Measurements from ENCODE around the gene SOCS7.

The SOCS7 gene

GRCh38 chr17:38425744-38426143 is 74.1 kb downstream of the SOCS7 start:
- Histone ChIP-seq H3K4me3 (ENCODE audit: low read depth in 1 of 2, low read length in 2 of 2) (no peak overlapping the region), H3K27me3 (ENCODE audit: low read depth, low read length) (no peaks in the 10 kb centered on the region), H3K4me1 (ENCODE audit: control insufficient read depth in 1 of 2, insufficient read depth in 2 of 2, low read length in 2 of 2) (peaks cover 5 to 43% of the 10 kb centered on the region in 2 donors), H3K27ac (ENCODE audit: low read length) (peak overlapping the region; percentile 3), H3K36me3 (ENCODE audit: control insufficient read depth in 1 of 2, insufficient read depth in 2 of 2, low read length in 2 of 2) (no peaks in the 10 kb centered on the region), H3K9me3 (ENCODE audit: control insufficient read depth in 1 of 2, low read length in 2 of 2) (no peaks in the 10 kb centered on the region)

- H3K36me3 ChIP-seq (ENCODE audit: control insufficient read depth in 1 of 2, insufficient read depth in 2 of 2, low read length in 2 of 2), result no peaks in the 10 kb centered on the region
- H3K9me3 ChIP-seq (ENCODE audit: control insufficient read depth in 1 of 2, low read length in 2 of 2), result no peaks in the 10 kb centered on the region
- no peaks in the 10 kb centered on the region for H3K27me3 ChIP-seq (ENCODE audit: low read depth, low read length)
- no peak overlapping the region for H3K4me3 ChIP-seq (ENCODE audit: low read depth in 1 of 2, low read length in 2 of 2)
- H3K4me1 ChIP-seq (ENCODE audit: control insufficient read depth in 1 of 2, insufficient read depth in 2 of 2, low read length in 2 of 2), result peaks cover 0 to 43% of the 10 kb centered on the region in 2 donors
- peak overlapping the region; percentile 76 for H3K27ac ChIP-seq (ENCODE audit: low read length)
Measured at GRCh38 chr17:38426441-38426840, 74.8 kb downstream of the SOCS7 start.

DNA sequence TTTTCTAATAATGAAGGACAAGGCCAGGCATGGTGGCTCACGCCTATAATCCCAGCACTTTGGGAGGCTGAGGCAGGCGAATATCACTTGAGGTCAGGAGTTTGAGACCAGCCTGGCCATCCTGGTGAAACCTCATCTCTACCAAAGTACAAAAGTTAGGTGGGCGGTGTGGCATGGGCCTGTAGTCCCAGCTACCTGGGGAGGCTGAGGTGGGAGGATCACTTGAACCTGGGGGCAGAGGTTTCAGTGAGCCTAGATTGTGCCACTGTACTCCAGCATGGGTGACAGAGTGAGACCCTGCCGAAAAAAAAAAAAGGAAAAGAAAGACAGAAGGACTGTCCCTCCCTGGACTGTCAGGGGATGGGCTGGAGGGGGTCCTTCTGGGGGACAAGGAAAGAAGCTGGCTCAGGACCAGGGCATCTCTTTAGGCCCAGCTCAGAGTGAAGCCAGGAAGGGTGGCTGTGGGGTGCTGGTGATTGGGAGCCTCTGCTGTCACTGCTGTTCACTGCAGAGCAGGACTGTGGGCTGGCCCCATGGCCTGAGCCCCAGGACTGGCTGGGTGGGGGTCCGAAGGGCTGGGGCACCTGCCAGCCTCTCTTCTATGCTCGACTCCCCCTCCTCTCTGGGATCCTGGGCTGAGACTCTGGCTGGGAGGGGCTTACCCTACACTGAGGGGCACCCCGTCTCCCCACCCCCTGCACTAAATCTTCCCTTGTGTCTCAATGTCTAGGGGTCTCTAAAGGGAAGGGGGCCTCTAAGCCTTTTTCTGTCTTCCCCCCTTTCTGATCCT is 75.7 kb downstream of the SOCS7 start:
- Histone ChIP-seq H3K4me1 (ENCODE audit: control insufficient read depth in 1 of 2, insufficient read depth in 2 of 2, low read length in 2 of 2) (peaks cover 0 to 34% of the 10 kb centered on the region in 2 donors), H3K4me3 (ENCODE audit: low read depth in 1 of 2, low read length in 2 of 2) (peak overlapping the region; percentile 76 to 92), H3K36me3 (ENCODE audit: control insufficient read depth in 1 of 2, insufficient read depth in 2 of 2, low read length in 2 of 2) (no peaks in the 10 kb centered on the region)

GRCh38 chr17:38428112-38428642 is 76.5 kb downstream of the SOCS7 start, which contains the start of gene ARHGAP23:
ARHGAP23 (plus strand) TSS chr17:38428464; CDS start chr17:38428486, 22 bp downstream.
- Histone ChIP-seq H3K27ac (ENCODE audit: low read length) (peak within 1 kb of the TSS; percentile 73), H3K4me3 (ENCODE audit: low read depth in 1 of 2, low read length in 2 of 2) (peak within 1 kb of the TSS; percentile 76 to 92), H3K36me3 (ENCODE audit: control insufficient read depth in 1 of 2, insufficient read depth in 2 of 2, low read length in 2 of 2) (no peaks in the 10 kb centered on the region), H3K27me3 (ENCODE audit: low read depth, low read length) (no peaks in the 10 kb centered on the region), H3K9me3 (ENCODE audit: control insufficient read depth in 1 of 2, low read length in 2 of 2) (no peaks in the 10 kb centered on the region), H3K4me1 (ENCODE audit: control insufficient read depth in 1 of 2, insufficient read depth in 2 of 2, low read length in 2 of 2) (peaks cover 0 to 33% of the 10 kb centered on the region in 2 donors)

More for the DNA sequence above, 75.7 kb downstream of the SOCS7 start:
- Histone ChIP-seq H3K9me3 (ENCODE audit: control insufficient read depth in 1 of 2, low read length in 2 of 2) (no peaks in the 10 kb centered on the region), H3K27me3 (ENCODE audit: low read depth, low read length) (no peaks in the 10 kb centered on the region), H3K27ac (ENCODE audit: low read length) (peak overlapping the region; percentile 76)

DNA sequence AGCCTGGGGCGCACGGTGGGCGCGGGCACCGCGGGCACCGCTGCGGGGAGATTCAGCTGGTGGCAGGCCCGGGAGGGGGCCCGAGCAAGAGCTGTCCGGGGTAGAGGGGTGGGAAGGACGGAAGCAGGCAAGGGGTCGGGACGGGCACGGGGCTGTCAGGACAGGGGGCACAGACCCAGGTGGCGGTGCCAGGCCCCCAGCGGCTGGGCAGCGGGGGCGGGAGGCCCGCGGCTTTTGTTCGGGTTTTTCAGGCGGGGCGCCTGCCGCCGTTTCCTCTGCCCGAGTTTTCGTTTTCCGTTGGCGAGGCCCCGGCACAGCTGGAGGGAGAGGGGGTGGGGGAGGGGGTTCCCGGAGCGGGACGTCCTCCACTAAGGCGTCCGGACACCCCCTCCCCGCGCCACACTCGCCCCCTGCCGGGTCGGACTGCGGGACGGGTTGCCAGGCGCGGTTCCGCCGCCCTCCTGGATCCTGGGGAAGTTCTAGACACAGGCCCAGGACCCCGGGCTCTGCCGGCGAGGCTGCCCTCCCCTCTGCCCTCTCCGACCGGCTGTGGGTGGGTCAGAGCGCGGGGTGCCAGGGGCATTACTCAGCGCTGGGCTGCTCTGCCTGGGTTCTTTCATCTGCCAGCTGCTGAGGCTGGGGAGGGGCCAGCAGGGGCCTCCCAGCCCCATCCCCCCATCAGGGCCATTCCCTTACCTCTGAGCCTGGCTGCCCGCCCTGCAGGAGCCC is 77.2 kb downstream of the SOCS7 start:
- peak overlapping the region; percentile 61 to 92 for H3K4me3 ChIP-seq (ENCODE audit: low read depth in 1 of 2, low read length in 2 of 2)
- H3K36me3 ChIP-seq (ENCODE audit: control insufficient read depth in 1 of 2, insufficient read depth in 2 of 2, low read length in 2 of 2), result no peaks in the 10 kb centered on the region
- no peaks in the 10 kb centered on the region for H3K9me3 ChIP-seq (ENCODE audit: control insufficient read depth in 1 of 2, low read length in 2 of 2)
- peak overlapping the region; percentile 72 for H3K27ac ChIP-seq (ENCODE audit: low read length)
- H3K4me1 ChIP-seq (ENCODE audit: control insufficient read depth in 1 of 2, insufficient read depth in 2 of 2, low read length in 2 of 2), result peaks cover 0 to 33% of the 10 kb centered on the region in 2 donors
- H3K27me3 ChIP-seq (ENCODE audit: low read depth, low read length), result no peaks in the 10 kb centered on the region

DNA sequence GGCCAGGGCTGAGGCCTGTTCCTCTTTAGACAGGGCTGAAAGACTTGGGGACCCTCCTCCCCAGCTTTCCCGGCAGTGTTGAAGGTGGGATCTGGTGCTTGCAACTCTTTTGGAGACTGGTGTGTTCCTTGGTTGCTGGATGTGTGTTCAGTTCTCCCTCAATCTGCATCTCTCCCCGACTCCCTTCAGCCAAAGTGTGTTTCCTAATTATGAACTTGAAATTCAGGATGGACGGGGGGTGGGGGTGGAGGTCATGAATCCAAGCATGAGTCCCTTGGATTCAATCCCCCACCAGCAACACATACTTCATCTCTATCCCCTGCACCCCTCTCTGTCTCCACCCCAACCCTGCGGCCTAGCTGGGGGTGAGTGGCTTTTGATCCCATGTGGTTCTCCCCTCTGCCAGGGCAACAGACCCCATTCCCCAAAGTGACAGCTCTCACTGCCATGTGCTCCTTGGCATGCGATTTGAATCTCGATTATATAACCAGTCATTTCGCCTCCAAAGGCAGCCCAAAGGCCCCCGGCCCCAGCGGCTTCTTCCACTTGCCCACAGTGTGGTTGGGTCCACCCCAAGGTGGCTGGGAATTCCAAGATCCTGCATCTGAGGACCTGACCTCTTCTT is 77.9 kb downstream of the SOCS7 start:
- H3K36me3 ChIP-seq (ENCODE audit: control insufficient read depth in 1 of 2, insufficient read depth in 2 of 2, low read length in 2 of 2), result no peaks in the 10 kb centered on the region
- no peaks in the 10 kb centered on the region for H3K9me3 ChIP-seq (ENCODE audit: control insufficient read depth in 1 of 2, low read length in 2 of 2)
- H3K27ac ChIP-seq (ENCODE audit: low read length), result peak overlapping the region; percentile 72
- peaks cover 0 to 33% of the 10 kb centered on the region in 2 donors for H3K4me1 ChIP-seq (ENCODE audit: control insufficient read depth in 1 of 2, insufficient read depth in 2 of 2, low read length in 2 of 2)
- peak overlapping the region; percentile 61 to 92 for H3K4me3 ChIP-seq (ENCODE audit: low read depth in 1 of 2, low read length in 2 of 2)
- no peaks in the 10 kb centered on the region for H3K27me3 ChIP-seq (ENCODE audit: low read depth, low read length)

- Histone ChIP-seq H3K4me1 (ENCODE audit: control insufficient read depth in 1 of 2, insufficient read depth in 2 of 2, low read length in 2 of 2) (peaks cover 0 to 38% of the 10 kb centered on the region in 2 donors), H3K9me3 (ENCODE audit: control insufficient read depth in 1 of 2, low read length in 2 of 2) (no peaks in the 10 kb centered on the region), H3K27me3 (ENCODE audit: low read depth, low read length) (no peaks in the 10 kb centered on the region), H3K27ac (ENCODE audit: low read length) (peak overlapping the region; percentile 72), H3K36me3 (ENCODE audit: control insufficient read depth in 1 of 2, insufficient read depth in 2 of 2, low read length in 2 of 2) (no peaks in the 10 kb centered on the region), H3K4me3 (ENCODE audit: low read depth in 1 of 2, low read length in 2 of 2) (peak overlapping the region; percentile 26 to 92)
Measured at GRCh38 chr17:38430316-38430715, 78.7 kb downstream of the SOCS7 start.

DNA sequence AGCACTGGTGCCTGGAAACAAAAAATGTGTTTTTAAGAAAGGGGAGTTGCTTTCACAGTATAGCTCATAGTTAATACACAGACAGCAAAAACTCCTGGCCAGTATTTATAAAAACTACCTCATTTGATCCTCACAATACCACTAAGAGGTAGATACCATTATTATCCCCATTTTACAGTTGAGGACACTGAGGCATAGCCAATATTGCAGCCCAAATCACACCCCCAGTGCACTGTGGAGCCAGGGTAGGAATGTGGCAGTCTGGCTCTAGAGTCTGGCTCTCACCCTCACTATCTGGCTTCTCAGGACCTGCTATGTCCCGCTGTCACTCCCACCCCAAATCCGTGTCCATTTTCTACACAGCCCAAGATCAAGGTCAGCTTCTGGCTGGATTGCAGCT is 79.2 kb downstream of the SOCS7 start:
- no peaks in the 10 kb centered on the region for H3K9me3 ChIP-seq (ENCODE audit: control insufficient read depth in 1 of 2, low read length in 2 of 2)
- H3K36me3 ChIP-seq (ENCODE audit: control insufficient read depth in 1 of 2, insufficient read depth in 2 of 2, low read length in 2 of 2), result no peaks in the 10 kb centered on the region
- no peak overlapping the region for H3K4me3 ChIP-seq (ENCODE audit: low read depth in 1 of 2, low read length in 2 of 2)
- H3K4me1 ChIP-seq (ENCODE audit: control insufficient read depth in 1 of 2, insufficient read depth in 2 of 2, low read length in 2 of 2), result peaks cover 0 to 39% of the 10 kb centered on the region in 2 donors
- no peak overlapping the region for H3K27ac ChIP-seq (ENCODE audit: low read length)
- no peaks in the 10 kb centered on the region for H3K27me3 ChIP-seq (ENCODE audit: low read depth, low read length)

- peaks cover 0 to 41% of the 10 kb centered on the region in 2 donors for H3K4me1 ChIP-seq (ENCODE audit: control insufficient read depth in 1 of 2, insufficient read depth in 2 of 2, low read length in 2 of 2)
- no peaks in the 10 kb centered on the region for H3K36me3 ChIP-seq (ENCODE audit: control insufficient read depth in 1 of 2, insufficient read depth in 2 of 2, low read length in 2 of 2)
- no peak overlapping the region for H3K4me3 ChIP-seq (ENCODE audit: low read depth in 1 of 2, low read length in 2 of 2)
- no peak overlapping the region for H3K27ac ChIP-seq (ENCODE audit: low read length)
- H3K9me3 ChIP-seq (ENCODE audit: control insufficient read depth in 1 of 2, low read length in 2 of 2), result no peaks in the 10 kb centered on the region
- no peaks in the 10 kb centered on the region for H3K27me3 ChIP-seq (ENCODE audit: low read depth, low read length)
Measured at GRCh38 chr17:38431346-38432145, 79.9 kb downstream of the SOCS7 start.

- no peak overlapping the region for H3K27ac ChIP-seq (ENCODE audit: low read length)
- no peaks in the 10 kb centered on the region for H3K9me3 ChIP-seq (ENCODE audit: control insufficient read depth in 1 of 2, low read length in 2 of 2)
- H3K27me3 ChIP-seq (ENCODE audit: low read depth, low read length), result no peaks in the 10 kb centered on the region
- no peaks in the 10 kb centered on the region for H3K36me3 ChIP-seq (ENCODE audit: control insufficient read depth in 1 of 2, insufficient read depth in 2 of 2, low read length in 2 of 2)
- peaks cover 0 to 28% of the 10 kb centered on the region in 2 donors for H3K4me1 ChIP-seq (ENCODE audit: control insufficient read depth in 1 of 2, insufficient read depth in 2 of 2, low read length in 2 of 2)
- H3K4me3 ChIP-seq (ENCODE audit: low read depth in 1 of 2, low read length in 2 of 2), result no peak overlapping the region
Measured at GRCh38 chr17:38434178-38434665, 82.6 kb downstream of the SOCS7 start.
